NCI-H2029 (cell line): ENCODE data around the gene CDKN2A.

Experiments used
- DNase-seq: peaks from one replicate; lab custom pipeline; 2025; lab: John Stamatoyannopoulos, UW

The CDKN2A gene

DNA sequence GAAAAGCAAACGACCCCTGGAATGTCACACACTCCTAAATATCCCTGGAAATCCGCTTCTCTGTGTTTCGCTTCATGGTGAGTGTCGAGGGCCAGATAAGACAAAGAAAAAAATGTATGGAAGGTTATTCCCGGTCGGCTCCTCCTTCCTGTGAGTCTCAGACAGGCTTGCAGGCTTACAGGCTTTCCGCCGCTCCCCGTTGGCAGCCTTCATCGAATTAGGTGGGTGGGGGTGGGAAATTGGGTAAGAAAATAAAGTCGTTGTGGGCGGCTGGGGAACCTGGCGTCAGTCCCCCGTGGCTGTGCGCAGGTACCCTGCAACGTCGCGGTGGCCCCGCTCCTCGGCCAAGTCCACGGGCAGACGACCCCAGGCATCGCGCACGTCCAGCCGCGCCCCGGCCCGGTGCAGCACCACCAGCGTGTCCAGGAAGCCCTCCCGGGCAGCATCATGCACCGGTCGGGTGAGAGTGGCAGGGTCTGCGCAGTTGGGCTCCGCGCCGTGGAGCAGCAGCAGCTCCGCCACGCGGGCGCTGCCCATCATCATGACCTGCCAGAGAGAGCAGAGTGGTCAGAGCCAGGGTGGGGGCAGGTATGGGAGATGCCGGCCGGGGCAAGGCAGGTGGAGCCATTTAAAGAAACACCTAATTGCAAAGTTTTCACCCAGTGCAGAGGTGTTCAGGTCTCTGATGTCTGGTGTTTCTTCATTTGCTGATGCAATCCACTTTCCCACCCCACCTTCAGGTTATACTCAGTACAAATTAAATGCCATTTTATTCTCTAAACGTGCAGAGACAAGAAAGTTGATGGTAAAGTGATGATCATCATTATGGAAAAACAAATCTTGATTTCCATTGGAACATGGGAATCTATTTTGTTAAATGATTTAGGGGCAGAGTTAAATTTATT lies 11.8 kb upstream of the CDKN2A start:
- no peak for DNase-seq

DNA sequence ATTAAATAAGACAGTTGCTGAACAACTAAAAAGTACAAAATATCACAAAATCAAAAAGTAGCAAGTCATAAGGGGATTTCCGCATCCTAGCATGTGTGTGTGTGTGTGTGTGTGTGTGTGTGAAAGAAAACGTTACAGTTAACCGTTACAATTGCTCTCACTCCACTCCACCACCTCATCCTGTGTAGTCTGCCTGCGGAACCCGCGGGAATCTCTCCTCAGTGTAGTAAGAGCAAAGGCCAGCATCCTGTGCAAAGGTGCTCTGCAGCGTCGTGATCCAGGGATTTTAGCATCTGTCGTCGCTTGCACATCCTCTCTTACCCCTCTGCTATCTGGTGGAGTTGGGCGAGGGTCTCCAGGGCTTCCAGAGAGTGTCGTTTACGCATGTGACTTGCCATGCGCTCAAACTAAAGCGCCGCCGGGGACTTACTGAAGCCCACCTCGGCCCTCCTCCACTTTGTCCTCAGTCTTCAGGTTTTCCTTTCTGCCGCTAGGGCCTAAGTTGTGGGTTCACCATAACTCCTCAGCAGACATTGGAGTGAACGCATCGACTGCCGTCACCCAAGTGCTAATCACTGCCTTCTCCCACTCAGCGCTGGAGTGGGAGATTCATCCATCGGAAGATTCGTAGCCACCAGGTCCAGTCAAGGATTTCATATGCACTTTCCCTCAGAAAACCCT lies 11.0 kb upstream of the CDKN2A start:
- DNase-seq: no peak

DNA sequence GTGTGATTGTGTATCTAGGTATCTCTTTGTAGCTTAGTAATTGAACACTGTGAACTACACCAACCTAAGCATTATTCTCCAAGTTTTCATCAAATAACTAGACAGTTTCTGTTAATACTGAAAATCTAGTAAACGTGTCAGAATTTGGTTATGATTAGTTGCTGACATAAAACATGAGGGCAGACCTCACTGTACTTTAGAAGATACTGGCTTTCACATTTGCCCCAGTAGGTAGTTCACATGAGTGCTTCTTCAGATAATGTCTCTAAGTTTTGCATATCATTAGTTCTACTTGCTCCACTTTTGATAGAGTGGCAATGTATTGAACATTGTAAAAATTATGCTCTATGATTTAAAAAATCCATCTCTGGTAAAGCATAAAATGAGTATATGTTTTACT lies 7.8 kb upstream of the CDKN2A start:
- DNase-seq: no peak

DNA sequence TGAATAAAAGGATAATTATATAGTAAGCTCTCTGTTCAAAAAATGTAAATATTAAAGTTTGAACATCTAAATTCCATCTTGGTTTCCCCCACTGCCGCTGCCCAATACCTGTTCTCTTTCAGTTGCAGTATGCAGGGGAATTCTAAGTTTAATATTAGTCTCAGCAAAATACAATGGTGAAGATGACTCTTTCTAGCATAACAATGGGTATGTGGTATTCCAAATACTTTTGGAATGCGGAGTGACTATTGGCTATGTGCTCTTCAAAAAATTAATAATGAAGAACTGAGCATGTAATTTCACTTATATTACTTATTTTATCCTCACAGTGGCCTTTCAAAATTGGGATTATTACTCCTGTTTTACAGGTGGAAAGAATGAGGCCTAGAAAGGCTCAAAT lies 3.8 kb upstream of the CDKN2A start:
- DNase-seq: no peak

DNA sequence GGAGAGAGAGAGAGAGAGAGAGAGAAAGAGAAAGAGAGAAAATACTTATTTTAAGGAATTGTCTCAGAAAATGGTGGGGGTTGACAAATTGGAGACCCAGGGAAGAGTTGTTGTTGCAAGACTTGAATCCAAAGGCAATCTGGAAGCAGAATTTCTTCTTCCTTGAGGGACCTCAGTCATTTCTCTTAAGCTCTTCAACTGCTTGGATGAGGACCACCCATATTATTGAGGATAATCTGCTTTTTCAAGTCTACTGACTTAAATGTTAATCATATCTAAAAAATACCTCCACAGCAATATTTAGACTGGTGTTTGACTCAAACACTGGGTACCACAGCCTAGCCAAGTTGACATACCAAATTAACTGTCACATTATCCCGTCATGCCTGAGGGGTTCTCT lies 3.3 kb upstream of the CDKN2A start:
- no peak for DNase-seq

DNA sequence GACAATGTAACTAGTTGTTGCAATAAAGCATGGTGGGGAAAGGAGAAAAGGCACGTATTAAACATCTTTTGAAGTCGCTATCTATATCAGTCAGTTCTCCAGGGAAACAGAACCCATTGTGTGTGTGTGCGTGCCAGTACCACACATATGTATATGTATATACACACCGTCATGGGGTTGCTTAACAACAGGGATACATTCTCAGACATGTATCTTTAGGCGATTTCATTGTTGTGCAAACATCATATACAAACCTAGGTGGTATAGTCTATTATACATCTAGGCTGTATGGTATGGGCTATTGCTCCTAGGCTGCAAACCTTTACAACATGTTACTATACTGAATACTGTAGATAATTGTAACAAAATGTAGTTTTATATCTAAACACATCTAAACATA lies 2.7 kb upstream of the CDKN2A start:
- no peak for DNase-seq

DNA sequence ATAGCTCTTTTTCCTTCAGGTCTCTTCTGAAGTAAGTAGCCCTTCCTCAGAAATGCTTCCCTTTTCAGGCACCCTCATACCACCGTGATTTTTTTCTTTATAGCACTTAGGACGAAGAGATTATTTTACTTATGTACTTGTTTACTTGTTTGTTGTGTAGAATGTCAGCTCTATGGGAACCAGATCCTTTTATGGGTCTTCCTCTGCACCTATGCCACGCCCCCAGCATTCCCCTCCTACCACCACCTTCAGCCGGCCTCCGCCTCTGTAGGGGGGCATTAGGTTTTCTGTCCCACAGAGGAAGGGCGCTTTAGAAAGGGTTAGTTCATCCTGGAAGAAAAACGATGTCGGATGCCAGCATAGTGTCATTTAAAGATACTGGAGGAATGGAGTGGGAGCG lies 2.2 kb upstream of the CDKN2A start:
- DNase-seq: peak; percentile 75

DNA sequence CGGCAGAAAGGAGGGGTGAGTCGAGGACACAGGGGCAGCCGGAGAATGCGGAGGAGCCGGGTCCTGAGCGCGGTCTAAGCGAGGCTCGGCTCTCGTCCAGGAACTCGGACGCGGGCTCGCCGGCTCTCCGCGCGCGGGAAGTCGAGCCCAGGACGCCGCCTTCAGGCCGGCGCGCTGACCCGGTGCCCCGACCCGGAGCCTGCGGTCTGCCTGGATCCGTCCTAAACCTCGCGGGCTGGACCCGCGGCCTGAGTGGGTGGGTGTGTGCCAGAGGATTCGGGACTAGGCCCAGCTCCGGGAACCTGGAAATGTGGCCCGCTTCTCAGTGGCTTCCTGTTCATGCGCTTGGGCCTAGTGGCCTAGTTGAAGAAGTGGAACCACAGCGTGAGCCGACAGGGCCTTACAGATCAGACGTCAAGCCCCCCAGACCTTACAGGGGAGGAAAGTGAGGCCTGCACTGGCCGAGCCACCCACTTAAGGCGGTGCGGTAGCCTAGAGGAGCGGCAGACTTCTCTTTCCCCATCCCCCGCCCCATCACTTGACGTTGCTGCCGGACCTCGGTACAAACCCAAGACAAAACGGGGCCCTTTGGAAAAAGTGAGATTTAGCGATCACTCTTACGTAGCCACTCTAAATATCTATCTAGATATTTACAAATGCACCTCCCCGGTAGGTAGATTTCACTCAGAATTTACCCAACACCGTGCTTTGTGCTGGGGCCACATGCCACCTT lies 1.6 kb upstream of the CDKN2A start:
- DNase-seq: no peak

DNA sequence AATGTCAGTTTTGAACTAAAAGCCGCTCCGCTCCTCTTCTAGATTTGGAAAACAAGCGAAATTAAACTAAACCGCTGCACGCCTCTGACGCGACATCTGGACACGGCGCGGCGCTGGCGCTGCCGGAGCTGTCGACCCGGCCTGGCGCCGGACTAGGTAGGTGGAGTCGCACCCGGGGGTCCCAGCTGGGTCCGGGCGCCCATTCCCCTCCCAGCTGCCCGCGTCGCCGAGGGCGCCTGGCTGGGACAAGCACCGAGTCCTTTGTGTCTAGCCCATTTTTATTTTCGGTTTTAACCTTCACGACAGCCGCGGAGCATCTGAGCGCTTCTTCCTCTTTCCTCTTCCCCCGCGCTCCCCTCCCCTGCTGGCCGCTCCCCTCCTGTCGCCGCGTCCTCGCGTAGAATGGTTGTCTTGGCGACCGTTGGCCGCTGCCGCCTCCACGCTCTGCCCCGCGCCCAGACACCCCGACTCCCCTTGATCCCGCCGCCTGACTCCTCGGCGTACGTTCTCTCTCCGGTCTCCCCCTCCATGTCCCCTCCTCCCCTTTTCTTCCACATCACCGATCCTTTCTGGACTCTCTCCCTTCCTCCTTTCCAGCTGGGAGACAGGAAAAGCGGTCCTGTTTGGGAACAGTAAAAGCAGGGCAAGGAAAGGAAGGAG lies 944 bp upstream of the CDKN2A start:
- DNase-seq: peak; percentile 91

DNA sequence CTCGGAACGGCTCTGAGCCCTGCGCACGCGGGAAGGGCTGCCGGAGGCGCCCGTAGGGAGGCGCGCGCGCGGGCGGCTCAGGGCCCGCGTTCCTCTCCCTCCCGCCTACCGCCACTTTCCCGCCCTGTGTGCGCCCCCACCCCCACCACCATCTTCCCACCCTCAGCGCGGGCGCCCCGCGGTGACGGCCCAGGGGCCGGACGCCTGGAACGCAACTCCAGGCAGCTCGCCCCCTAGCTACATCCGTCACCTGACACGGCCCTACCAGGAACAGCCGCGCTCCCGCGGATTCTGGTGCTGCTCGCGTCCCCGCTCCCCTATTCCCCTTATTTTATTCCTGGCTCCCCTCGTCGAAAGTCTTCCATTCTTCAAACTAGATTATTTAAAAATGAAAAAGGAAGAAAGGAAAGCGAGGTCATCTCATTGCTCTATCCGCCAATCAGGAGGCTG lies 389 bp upstream of the CDKN2A start, which contains the start of gene CDKN2B-AS1:
Gene CDKN2B-AS1 (plus strand): TSS at position 236 of the 450 bp plus-strand sequence.
- peak; percentile 85 for DNase-seq

DNA sequence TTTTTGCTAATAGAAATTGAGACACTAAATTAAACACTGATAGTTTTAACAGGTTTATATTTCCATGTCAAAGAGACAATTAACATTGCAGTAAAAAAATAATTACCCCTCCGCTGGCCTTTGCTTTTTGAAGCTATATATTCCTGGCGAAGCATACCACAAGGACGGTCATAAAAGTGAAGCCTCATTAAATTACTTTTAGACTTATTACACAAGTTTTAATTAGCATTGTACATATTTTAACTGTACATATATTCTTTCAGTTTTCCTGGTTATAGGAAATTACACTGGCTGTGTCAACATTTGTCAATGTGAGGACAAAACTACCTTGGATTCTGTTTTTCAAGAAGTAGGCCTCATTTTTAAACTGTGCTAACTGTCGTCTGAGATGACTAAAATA lies 1.2 kb downstream of the CDKN2A start:
- no peak for DNase-seq

DNA sequence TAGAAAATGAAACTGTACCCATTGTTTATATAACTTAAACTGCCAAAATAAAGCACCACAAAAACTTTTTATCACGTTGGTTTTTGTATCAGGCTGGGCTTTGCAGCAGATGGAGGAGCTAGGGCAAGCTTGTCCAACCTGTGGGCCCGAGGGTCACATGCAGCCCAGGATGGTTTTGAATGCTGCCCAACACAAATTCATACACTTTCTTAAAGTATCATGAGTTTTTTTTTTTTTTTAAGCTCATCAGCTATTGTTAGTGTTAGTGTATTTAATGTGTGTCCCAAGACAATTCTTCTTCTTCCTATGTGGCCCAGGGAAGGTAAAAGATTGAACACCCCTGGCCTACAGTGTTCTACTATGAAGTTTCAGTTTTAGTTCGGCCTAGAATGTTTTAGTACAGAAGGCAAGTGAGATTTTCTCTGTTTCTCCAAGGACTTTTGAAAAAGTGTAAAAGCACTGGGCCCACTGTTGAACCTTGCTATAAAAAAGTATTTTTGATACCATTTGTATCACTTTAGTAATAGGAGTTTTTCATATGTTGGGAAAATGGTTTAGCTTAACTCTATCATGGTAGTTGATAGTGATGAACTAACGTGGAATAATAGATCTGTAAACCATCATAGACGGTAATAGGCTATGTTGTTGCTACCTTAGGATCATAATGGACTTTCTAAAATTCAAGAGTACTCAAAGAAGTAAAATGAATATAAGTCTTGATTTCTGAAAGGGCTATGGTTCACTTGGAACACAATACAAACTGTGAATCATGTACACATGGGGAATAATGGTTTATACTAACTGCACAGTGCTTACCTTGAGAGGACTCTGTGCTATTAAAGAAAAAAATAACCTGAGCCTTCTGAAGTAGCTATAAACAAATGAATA lies 2.9 kb downstream of the CDKN2A start:
- no peak for DNase-seq

DNA sequence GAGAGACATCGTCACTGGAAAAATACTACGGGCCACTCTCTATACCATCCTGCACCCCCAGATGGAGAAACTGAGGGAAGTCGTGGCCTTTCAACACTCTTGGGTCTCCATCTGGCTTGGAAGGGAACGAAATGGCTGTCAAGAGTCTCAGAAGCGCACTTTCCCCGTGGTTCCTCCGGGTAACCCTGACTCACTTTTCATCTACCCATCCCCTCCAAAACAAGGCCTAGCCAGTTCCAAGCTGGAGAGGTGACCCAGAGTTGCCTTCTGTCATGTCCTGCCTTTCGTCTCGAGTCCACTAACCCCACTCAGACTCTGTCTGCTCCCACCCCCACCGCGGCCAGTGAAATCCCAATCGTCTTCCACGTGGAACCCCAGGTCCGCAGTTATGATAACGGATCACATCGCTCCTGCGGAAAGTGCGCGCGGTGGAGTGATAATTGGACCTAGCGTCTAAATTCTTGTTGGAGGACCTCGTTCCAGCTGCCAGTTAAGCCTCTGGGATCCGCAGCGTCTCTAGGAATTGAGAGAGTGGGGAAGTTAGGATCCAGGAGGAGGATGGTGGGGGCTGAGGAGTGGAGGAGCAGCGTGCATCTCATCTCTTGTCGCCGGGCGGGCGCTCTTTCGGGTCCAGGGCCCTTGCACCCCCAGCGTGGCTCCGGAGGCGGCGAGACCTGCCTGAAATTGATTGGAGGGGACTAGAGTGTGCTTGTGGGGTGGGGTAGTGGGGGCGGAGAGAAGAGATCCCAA lies 4.6 kb downstream of the CDKN2A start:
- DNase-seq: no peak

DNA sequence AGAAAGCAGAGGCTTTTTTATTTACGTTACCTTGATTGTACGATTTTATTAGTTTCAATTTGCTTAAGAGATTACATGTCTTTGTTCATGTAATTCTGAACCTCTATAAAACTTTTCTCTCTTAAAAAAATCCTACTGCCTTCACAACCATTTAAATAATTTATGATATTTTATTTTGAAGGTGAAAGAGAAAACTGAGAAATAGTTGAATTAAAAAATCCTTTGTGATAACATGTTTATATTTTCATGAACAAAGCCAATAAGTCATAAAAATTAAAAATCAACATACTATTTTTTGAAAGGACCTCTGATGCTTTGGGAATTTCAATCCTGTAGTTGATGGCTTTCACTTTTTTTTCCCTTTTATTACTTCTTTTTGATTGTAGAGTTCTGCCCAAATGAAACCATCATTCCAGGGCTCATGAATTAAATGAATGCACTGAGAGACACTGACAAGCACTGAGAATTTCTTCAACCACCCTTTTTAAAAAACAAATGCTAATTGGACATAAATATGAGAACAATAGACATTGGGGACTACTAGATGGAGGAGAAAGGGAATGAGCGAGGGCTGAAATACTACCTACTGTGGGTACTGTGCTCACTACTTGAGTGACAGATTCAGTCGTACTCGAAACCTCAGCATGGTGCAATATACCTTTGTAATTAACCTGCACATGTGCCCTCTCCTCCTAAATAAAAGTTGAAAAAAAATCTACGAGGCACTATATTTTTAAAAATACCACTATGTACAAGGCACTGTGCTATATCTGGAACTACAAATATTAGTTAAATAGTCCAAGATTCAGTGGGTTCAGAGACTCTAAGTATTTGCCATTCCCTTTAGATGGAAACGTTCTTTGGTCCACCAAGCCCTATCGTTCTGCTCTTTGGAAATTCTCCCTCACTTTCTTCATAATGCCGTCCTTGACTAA lies 5.9 kb downstream of the CDKN2A start:
- DNase-seq: peak; percentile 21

DNA sequence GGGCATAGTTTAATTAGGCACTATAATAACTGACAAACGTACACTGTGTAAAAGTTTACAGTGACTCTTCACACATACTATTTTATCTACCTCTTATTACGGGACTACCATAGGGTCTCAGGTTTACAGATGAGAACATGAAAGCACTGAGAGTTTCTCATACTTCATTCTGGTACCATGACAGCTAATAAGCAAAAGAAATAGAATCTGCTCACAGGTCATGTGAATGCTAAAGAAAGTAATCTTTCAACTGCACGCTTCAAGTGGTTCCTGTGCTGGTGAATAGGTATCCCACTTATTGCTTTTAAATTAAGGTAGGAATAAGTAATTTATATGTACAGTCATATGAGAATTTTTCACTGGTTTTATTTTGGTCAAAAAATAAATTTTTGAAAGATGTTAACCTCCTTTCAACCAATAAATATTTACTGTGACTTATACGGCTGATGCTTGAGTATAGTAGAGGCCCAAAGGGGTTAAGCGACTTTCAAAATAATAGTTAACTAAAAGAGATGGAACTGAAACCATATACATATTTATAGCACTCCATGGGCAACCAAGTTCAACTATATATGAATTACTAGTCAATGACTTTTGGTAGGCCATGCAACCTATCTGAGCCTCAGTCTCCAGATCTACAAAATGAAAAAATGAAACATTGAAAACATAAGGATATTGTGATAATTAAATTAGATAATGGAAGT lies 8.1 kb downstream of the CDKN2A start:
- no peak for DNase-seq

DNA sequence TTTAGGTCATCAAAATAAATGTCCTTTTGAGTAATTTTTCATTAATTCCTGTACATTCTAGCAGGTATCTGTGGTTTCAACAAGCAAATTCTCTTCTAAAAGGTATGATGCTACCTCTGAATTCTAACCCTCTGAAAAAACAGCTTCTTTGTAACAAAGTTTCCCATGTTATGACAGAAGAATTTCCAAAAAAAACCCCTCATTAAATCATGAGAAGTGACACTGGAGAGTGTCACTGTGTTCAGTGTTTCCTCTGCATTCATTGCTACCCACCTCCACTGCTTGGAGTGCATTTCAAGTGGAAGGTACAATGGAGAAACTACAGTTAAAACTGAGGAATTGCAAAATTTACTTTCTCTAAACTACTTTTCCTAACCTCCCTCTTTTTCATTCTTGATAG lies 10.1 kb downstream of the CDKN2A start:
- no peak for DNase-seq

DNA sequence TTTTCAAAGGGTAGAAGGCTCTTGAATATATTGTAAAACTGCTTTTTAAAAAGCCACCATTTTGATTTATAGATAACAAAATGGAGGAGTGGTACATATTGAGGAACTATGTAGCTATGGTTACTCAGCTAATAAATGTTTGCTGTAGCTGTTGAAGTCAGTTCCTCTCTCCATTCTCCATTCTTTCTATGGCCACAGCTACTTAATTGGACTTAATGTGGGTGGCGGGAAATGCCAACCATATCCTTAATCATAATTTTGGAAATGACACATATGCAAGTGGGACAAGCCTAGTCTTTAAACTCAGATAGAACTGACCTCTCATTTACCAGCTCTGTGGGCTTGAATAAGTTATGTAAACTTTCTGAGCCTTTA lies 10.6 kb downstream of the CDKN2A start:
- DNase-seq: peak; percentile 33

DNA sequence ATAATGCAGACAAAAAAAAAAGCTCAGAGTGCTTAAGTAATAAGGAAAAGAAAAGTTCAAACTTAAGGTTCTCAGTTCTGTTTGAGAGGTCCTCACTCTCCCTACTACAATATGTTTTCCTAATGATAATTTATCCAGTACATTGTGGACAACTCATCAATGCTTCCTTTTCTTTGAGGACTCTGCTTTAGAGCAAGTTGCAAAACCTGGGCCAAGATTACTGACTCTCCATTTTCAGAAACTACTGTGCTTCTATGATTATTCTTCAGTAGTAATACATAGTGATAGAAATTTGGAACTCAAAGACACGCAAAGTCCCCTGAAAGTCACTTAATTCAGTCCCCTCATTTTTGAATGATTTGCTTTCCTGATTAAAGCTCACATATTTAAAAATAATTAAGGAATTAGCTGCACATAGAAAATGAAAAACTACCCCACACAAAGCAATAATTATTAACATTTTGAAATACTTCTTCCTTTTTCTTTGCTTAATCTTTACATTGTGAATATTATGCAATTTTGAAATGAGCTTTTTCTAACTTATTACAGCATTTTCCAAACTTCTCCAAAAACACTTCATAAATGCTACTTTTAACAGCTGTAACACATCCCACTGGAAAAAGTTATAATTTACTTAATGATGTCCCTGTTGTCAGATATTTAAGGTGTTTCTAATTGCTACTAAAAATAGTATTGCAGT lies 11.2 kb downstream of the CDKN2A start:
- no peak for DNase-seq
